ENCODE results near the gene AMOTL1. TPM values are rescaled to one million over a fixed set of nuclear protein-coding genes. Genes with fewer than 3 reads are reported as not detected.

AMOTL1 gene
- total RNA-seq, 2 experiments from 2014 or later, result 4.4 to 4.8 TPM

DNA sequence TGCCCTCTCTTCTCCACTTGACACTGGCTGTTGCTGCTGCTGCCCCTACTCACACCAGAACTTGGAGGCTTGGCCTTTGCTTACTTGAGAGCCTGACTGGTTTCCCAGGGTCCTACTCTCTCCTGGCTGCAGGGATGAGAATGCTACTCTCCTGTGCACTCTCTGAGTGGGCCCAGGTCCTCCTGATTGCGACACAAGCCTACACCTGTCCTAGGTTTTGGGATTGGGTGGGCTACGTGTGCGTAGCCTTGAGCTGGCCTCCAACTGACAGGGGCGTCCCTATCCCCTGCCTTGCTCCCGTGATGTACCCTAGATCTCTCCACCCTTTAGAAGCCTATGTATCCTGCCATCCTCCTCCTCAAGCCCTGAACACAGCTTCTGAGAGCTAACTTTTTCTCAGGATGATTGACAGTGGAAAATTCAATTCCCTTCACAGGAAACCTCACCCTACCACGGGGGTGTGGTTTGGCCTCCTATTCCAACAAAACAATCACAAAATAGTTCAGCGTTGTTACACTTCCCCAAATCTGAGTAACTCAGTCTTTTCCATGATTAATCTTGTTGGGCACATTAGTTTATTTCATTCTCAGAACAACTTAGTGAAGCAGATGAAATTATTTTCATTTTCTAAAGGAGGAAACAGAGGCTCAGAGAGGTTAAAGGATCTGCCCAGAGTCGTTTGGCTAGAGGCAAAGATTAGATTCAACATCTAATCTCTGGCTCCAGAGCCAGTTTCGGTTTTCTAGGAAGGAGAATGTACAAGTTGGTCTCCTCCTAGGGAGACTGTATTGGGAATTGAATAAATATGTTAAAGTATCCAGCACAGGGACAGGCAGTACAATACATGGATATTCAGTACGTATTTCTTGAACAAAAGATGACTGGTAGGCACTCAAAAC lies 17.6 kb upstream of the AMOTL1 start:
- DNase-seq (no peak), ATAC-seq (ENCODE audit: low read depth) (no peak)
- Mint-ChIP-seq H3K27ac (no peak overlapping the region), H3K4me3 (no peak overlapping the region), H3K36me3 (no peaks in the 10 kb centered on the region), H3K27me3 (peaks cover 57% of the 10 kb centered on the region), H3K4me1 (peaks cover 1% of the 10 kb centered on the region), H3K9me3 (no peaks in the 10 kb centered on the region)
- POLR2A ChIA-PET, result no interaction called here

DNA sequence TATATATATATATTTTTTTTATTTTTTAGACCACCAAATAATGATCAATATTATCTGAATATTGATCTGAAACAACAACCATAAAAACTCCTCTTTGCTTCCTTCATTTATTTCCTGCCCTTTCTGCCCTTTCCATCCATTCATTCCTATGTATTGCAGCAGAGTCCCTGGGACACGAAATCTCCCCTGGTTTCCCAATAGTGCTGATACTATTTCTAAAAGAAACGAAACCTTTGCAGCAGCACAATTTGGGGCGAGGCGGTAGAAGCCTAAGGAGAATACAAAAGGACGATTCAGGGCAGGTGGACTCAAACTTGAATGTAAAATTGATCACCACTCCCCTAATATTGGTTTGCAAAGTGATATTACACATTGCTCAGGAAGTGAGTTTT lies 16.9 kb upstream of the AMOTL1 start:
- POLR2A ChIA-PET, result no interaction called here
- peaks cover 1% of the 10 kb centered on the region for H3K4me1 Mint-ChIP-seq
- H3K36me3 Mint-ChIP-seq, result no peaks in the 10 kb centered on the region
- no peak for ATAC-seq (ENCODE audit: low read depth)
- H3K9me3 Mint-ChIP-seq, result no peaks in the 10 kb centered on the region
- peaks cover 55% of the 10 kb centered on the region for H3K27me3 Mint-ChIP-seq
- no peak overlapping the region for H3K4me3 Mint-ChIP-seq
- H3K27ac Mint-ChIP-seq, result no peak overlapping the region
- no peak for DNase-seq

DNA sequence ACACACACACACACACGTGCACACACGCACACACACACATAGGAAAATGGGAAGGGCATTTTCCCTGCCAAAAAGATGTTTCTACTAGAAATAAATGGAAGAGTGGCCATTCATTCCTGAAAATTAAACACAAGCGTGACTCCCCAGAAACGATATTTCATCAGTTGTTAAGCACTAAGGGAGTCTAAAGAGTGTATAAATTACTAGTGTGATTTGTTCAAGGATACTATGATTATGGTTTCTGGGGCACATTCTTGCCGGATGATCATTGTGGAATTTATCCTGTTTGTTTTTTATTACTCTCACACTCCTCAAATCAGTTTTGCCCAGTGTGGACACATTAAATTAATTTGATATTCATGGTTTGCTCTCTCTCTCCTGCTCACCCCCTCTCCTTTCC lies 16.4 kb upstream of the AMOTL1 start:
- Mint-ChIP-seq H3K4me1 (peaks cover 1% of the 10 kb centered on the region), H3K9me3 (no peaks in the 10 kb centered on the region), H3K27ac (no peak overlapping the region), H3K27me3 (peaks cover 50% of the 10 kb centered on the region), H3K4me3 (no peak overlapping the region), H3K36me3 (no peaks in the 10 kb centered on the region)
- DNase-seq (no peak), ATAC-seq (ENCODE audit: low read depth) (no peak)
- POLR2A ChIA-PET, result no interaction called here

DNA sequence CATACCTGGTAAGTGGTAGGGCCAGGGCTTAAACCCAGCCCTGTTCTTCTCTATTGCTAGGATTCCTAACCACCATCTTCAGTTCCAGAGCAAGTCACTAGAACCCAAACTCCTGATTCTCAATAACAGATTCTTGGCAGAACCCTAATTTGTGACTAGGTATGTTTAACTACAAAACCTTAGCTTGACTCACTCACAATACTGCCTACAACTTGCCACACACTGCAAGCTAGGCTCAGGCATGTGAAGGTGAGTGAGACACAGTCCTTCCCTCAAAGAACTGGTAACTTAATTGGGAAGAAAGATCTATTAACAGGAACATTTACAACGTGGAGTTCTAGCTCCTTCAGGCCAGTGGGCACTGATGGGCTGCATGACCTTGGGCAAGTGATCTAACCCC lies 14.5 kb upstream of the AMOTL1 start:
- POLR2A ChIA-PET, result no interaction called here
- Mint-ChIP-seq H3K27me3 (peaks cover 46% of the 10 kb centered on the region), H3K4me3 (no peak overlapping the region), H3K4me1 (peaks cover 3% of the 10 kb centered on the region), H3K27ac (no peak overlapping the region), H3K36me3 (no peaks in the 10 kb centered on the region), H3K9me3 (no peaks in the 10 kb centered on the region)
- ATAC-seq (ENCODE audit: low read depth), result no peak
- no peak for DNase-seq

DNA sequence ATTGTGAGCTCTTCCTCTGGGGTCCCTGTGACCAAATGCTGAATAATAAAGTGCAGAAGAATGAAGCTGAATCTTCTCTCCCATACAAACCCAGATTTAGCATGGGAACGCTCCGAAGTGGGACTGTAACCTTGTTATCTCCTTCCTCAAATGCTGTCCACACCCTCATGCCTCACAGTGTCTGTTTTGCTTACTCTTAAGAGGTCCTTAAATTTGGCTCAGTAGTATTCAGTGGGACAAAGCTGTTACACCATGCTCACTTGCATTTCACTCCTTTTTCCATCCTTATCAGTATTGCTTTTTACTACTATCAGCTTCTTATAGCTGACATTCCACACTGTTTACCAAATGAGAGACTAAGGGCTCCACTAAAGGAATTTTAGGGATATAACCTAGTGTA lies 13.8 kb upstream of the AMOTL1 start:
- Mint-ChIP-seq H3K4me1 (peaks cover 3% of the 10 kb centered on the region), H3K36me3 (no peaks in the 10 kb centered on the region), H3K27me3 (peaks cover 39% of the 10 kb centered on the region), H3K27ac (no peak overlapping the region), H3K4me3 (no peak overlapping the region), H3K9me3 (no peaks in the 10 kb centered on the region)
- ATAC-seq (ENCODE audit: low read depth) (no peak), DNase-seq (no peak)
- POLR2A ChIA-PET, result no interaction called here

DNA sequence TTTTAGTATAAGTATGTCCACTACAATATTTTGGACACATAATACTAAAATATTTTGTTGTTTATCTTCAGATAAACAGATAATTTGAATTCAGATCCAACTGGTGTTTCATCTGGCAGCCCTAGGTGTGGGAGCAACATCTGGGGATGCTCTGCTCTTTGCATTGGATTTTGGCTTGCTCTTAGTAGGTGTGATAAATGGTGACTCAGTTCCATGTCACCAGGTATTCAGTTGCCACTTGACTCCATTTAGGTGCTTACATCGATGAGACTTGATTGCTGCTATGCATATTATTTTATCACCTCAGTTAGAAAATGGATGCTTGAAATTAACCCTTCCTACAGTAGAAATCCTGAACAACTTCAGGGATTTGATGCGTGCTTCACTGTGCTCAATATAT lies 13.3 kb upstream of the AMOTL1 start:
- DNase-seq, result no peak
- Mint-ChIP-seq H3K4me3 (no peak overlapping the region), H3K27ac (no peak overlapping the region), H3K27me3 (peaks cover 38% of the 10 kb centered on the region), H3K36me3 (no peaks in the 10 kb centered on the region), H3K9me3 (no peaks in the 10 kb centered on the region), H3K4me1 (peaks cover 3% of the 10 kb centered on the region)
- POLR2A ChIA-PET, result no interaction called here
- ATAC-seq (ENCODE audit: low read depth), result no peak

DNA sequence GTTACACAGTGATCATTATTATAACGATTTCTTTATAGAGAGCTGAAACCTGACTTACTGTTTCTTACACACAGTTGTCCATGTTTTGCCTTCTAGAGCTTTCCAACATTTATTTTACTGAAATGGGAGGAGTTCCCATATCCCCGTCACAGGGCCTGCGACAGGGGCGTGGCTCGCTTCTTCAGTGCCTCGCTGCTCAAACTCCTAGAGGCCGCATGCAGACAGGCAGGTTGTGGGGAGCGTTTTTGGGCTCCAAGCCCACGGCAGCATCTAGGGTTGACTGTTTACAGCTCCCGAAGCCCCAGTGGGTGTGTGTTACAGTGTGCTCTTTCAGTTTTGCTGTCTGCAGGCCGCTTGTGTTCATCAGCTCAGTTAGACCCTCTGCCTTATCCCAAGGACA lies 12.7 kb upstream of the AMOTL1 start:
- Mint-ChIP-seq H3K36me3 (no peaks in the 10 kb centered on the region), H3K27ac (no peak overlapping the region), H3K9me3 (no peaks in the 10 kb centered on the region), H3K4me3 (no peak overlapping the region), H3K27me3 (peaks cover 40% of the 10 kb centered on the region), H3K4me1 (peaks cover 7% of the 10 kb centered on the region)
- DNase-seq (no peak), ATAC-seq (ENCODE audit: low read depth) (no peak)
- POLR2A ChIA-PET, result no interaction called here

DNA sequence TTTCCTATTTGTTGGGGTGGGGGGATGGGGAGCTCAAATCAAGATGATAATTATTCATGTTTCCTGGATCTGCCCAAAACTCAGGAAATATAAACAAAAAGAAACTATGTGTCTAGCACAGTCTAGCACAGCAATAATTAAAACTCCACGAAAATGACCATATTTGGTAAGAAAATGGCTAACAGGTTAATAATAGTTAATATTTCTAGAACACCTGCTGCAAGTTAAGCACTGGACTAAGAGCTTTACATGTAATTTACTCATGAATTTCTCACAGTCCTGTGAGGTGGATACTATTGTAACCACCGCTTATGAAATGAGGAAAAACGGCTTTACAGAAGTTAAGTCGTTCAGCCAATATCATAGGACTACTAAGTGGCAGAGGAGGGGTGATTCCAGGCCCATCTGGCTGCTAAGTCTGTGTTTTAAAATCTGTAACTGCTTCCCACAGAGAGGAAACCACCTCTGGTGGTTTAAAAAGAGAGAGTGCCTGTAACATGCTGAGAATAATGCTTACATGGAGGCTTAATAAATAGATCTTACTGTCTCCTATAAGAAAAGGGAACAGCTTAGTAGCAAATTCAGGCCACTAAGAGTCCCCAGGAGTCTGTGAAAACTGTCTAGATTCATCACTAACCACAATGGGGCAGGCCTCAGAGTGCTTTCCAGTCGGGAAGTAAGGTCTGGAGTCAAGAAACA lies 11.0 kb upstream of the AMOTL1 start:
- Mint-ChIP-seq H3K4me1 (peaks cover 7% of the 10 kb centered on the region), H3K36me3 (no peaks in the 10 kb centered on the region), H3K4me3 (no peak overlapping the region), H3K27me3 (peaks cover 32% of the 10 kb centered on the region), H3K9me3 (no peaks in the 10 kb centered on the region), H3K27ac (no peak overlapping the region)
- DNase-seq, result no peak
- POLR2A ChIA-PET, result no interaction called here
- no peak for ATAC-seq (ENCODE audit: low read depth)

DNA sequence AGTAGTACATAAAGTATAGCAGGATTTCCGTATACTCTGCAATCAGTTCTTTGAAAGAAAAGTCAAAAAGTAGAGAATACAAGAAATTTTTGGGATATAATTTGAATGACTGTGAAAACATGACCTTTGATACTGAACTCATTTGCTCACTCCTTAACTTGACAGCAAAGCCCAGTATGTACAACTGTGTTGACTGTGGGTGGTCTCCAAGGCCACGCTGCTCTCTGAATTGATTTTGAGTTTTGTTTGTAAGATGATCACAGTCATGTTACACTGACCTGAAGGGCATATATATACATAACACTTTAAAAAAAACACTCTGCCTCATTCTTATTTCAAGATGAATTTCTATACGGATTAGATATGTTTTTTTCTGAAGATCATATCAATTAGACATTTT lies 9.5 kb upstream of the AMOTL1 start:
- Mint-ChIP-seq H3K27ac (no peak overlapping the region), H3K27me3 (peaks cover 31% of the 10 kb centered on the region), H3K36me3 (no peaks in the 10 kb centered on the region), H3K9me3 (no peaks in the 10 kb centered on the region), H3K4me1 (peaks cover 7% of the 10 kb centered on the region), H3K4me3 (no peak overlapping the region)
- DNase-seq (no peak), ATAC-seq (ENCODE audit: low read depth) (no peak)
- POLR2A ChIA-PET, result no interaction called here

DNA sequence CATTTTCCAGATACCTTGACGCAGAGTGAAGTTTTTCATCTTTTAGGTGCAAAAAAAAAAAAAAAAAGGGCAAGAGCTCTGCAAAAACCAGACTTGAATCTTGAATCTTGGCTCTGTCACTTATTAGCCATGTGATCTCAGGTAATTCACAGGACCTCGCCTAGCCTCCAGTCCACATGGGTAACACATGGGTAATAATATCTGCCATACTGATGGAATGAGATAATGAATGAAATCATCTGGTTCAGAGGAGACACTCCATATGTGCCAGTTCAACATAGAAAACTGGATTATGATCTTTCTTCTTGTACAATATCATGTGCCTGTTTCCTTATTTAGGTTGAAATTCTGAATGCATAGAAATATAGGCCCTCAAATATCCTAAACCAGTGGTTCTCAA lies 8.6 kb upstream of the AMOTL1 start:
- H3K9me3 Mint-ChIP-seq, result no peaks in the 10 kb centered on the region
- H3K4me1 Mint-ChIP-seq, result peaks cover 7% of the 10 kb centered on the region
- POLR2A ChIA-PET, result no interaction called here
- H3K27ac Mint-ChIP-seq, result no peak overlapping the region
- peaks cover 31% of the 10 kb centered on the region for H3K27me3 Mint-ChIP-seq
- no peak for ATAC-seq (ENCODE audit: low read depth)
- no peaks in the 10 kb centered on the region for H3K36me3 Mint-ChIP-seq
- H3K4me3 Mint-ChIP-seq, result no peak overlapping the region
- no peak for DNase-seq

DNA sequence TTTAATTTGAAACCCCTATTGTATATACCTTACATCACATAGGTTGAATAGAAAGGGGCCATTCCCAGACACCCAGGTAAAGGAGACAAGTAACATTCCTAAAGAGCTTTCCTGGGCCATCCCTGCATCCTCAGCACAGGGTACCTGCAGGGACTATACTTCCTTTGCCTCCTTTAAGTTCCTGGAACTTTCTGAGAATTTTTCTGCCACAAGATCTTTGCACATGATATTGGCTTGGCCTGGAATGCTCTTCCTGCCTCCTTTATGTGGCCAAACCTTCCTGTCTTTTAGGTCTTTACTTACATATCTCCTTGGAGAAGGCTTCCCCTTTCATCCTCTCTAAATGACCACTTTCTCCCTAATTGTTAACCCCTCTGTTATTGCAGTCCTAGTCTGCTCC lies 7.9 kb upstream of the AMOTL1 start:
- Mint-ChIP-seq H3K4me1 (peaks cover 7% of the 10 kb centered on the region), H3K27ac (no peak overlapping the region), H3K9me3 (no peaks in the 10 kb centered on the region), H3K4me3 (no peak overlapping the region), H3K27me3 (peaks cover 32% of the 10 kb centered on the region), H3K36me3 (no peaks in the 10 kb centered on the region)
- ATAC-seq (ENCODE audit: low read depth) (no peak), DNase-seq (no peak)
- POLR2A ChIA-PET, result no interaction called here

DNA sequence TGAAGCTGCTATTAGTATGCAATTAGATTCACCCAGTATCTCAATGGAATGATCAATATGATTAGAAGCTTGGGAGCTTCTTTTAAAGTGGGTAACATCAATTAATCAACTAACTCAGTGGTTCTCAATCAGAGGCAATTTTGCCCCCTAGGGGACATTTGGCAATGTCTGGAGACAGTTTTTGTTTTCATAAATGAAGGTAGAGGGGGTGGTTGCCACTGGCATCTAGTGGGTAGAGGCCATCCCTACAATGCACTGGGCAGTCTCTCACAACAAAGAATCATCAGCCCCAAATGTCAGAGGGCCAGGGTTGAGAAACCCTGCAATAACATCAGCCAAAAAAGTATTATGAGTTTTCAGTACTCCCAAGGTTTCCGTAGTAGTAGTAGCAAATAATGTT lies 5.9 kb upstream of the AMOTL1 start:
- Mint-ChIP-seq H3K27me3 (peaks cover 32% of the 10 kb centered on the region), H3K36me3 (no peaks in the 10 kb centered on the region), H3K27ac (no peak overlapping the region), H3K4me1 (peaks cover 6% of the 10 kb centered on the region), H3K4me3 (no peak overlapping the region), H3K9me3 (no peaks in the 10 kb centered on the region)
- DNase-seq (no peak), ATAC-seq (ENCODE audit: low read depth) (peak; percentile 42)
- POLR2A ChIA-PET, result no interaction called here

DNA sequence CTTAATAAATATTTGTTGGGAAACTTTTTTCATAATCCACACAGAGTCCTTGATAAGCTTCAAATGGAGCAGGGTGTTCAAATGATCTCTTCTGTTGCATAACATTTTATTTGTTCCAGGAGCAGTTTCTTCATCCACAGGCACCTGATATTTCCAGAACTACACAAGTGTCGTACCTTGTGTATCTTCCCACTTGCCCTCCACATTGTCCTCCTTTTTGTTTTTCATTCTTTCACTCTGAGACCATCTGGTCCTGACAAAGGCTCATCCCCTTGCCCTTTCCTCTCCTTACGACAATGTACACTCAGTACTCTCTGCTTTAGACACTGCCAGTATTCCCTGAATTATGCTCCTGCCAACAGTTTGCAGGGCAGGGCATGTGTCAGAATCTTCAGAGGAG lies 5.2 kb upstream of the AMOTL1 start:
- Mint-ChIP-seq H3K4me1 (peaks cover 8% of the 10 kb centered on the region), H3K27me3 (peaks cover 27% of the 10 kb centered on the region), H3K36me3 (no peaks in the 10 kb centered on the region), H3K4me3 (no peak overlapping the region), H3K9me3 (no peaks in the 10 kb centered on the region), H3K27ac (no peak overlapping the region)
- ATAC-seq (ENCODE audit: low read depth) (no peak), DNase-seq (no peak)
- POLR2A ChIA-PET, result no interaction called here

DNA sequence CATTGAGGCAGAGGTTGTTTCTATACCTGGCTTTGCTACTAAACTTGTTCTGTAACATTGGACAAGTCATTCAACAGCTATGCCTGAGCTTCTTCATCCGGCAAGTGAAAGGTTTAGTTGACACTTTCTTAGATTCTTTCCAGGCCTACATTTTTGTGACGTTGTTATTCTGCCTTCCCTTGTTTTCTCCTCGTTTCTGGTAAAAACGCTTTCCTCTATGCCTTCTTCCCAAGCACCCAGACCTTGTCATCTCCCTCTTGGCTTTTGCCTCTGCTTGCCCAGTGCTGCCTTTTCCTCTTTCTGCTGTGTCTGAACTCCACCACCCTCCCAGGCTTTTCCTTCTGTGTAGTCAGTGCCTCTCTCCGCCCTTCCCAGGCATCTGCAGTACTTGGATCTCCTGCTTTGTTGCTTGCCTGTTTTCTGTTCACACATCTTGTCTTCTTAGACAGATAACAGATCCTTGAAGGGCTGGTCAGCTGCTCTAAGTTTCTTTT lies 1.4 kb upstream of the AMOTL1 start:
- POLR2A ChIA-PET, result no interaction called here
- DNase-seq, result no peak
- Mint-ChIP-seq H3K27me3 (peaks cover 46% of the 10 kb centered on the region), H3K27ac (no peak overlapping the region), H3K9me3 (no peaks in the 10 kb centered on the region), H3K36me3 (no peaks in the 10 kb centered on the region), H3K4me1 (peaks cover 7% of the 10 kb centered on the region), H3K4me3 (no peak overlapping the region)
- no peak for ATAC-seq (ENCODE audit: low read depth)

Measured in activated naive CD8-positive, alpha-beta T cell treated with anti-CD3 and anti-CD28 coated beads, Interleukin-2, amount 10 ng/mL, durations not matched to agents 7 days and 5 days (primary cell).